Measurements from ENCODE around the gene GFOD2.

The GFOD2 gene

GRCh38 chr16:67628216-67628615 lies 90.9 kb downstream of the GFOD2 start:
- no peak for DNase-seq

Measured in NCI-H1930 (cell line).